SK-N-SH treated with all-trans-retinoic acid at 6 μM for 48 hours (cell line): ENCODE results near the gene LONP2.

Experiments
- CSDC2 ChIP-seq: fragments of 250-450 bp; sonication (Bioruptor Pico); IDR thresholded peaks from 2 replicates; pipeline ENCODE4 v1.5.0; 2020; ENCODE audit warnings: mild to moderate bottlenecking, moderate library complexity
- PATZ1 ChIP-seq: fragments of 250-450 bp; sonication (Bioruptor Pico); IDR thresholded peaks from 2 replicates; pipeline ENCODE4 v1.8.0; 2020; ENCODE audit warnings: mild to moderate bottlenecking, moderate library complexity, borderline replicate concordance
- TOX ChIP-seq: fragments of 250-450 bp; sonication (Bioruptor Pico); IDR thresholded peaks from 2 replicates; pipeline ENCODE4 v1.8.0; 2021; ENCODE audit warnings: mild to moderate bottlenecking, moderate library complexity, borderline replicate concordance
- TSHZ2 ChIP-seq: fragments of 250-450 bp; sonication (Bioruptor Pico); IDR thresholded peaks from 2 replicates; pipeline ENCODE4 v1.5.0; 2020; ENCODE audit warnings: mild to moderate bottlenecking, moderate library complexity

- no peak for TF ChIP-seq CSDC2 (CRISPR knock-in tag)
- no peak for TF ChIP-seq TOX
- no peak for TF ChIP-seq PATZ1
- TF ChIP-seq TSHZ2: no peak
Measured at GRCh38 chr16:48347191-48347865, 103.2 kb downstream of the LONP2 start.
